ENCODE measurements around the gene TLX1.
"Not testable (repeated sequence)": the region's sequence is repeated elsewhere in the genome, so short reads cannot be mapped to it uniquely, and the experiment has no call there.

TLX1 gene

GRCh38 chr10:101154506-101154905 lies 23.4 kb downstream of the TLX1 start:
- not testable (repeated sequence) for DNase-seq

DNA sequence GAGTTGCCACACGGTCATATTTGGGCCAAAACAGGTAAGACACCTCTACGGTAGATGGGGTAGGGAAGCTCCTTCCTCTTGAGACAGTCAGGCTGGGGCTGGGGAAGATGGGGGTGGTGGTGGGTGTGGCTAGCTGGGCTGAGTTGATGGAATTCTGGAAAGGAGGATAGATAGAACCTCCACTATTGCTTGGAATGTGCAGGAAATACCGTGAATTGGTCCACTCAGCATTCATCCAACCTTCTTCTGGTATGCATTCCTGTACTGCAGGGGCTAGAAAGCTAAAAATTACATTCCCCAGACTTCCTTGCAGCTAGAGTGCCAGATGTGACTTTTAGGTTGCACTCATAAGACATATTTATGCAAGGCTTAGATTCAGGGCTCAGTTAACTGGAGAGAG lies 24.8 kb downstream of the TLX1 start:
- DNase-seq: no peak

GRCh38 chr10:101157756-101158458 lies 26.8 kb downstream of the TLX1 start:
- DNase-seq: no peak

GRCh38 chr10:101158459-101159058 lies 27.5 kb downstream of the TLX1 start:
- DNase-seq: no peak

DNA sequence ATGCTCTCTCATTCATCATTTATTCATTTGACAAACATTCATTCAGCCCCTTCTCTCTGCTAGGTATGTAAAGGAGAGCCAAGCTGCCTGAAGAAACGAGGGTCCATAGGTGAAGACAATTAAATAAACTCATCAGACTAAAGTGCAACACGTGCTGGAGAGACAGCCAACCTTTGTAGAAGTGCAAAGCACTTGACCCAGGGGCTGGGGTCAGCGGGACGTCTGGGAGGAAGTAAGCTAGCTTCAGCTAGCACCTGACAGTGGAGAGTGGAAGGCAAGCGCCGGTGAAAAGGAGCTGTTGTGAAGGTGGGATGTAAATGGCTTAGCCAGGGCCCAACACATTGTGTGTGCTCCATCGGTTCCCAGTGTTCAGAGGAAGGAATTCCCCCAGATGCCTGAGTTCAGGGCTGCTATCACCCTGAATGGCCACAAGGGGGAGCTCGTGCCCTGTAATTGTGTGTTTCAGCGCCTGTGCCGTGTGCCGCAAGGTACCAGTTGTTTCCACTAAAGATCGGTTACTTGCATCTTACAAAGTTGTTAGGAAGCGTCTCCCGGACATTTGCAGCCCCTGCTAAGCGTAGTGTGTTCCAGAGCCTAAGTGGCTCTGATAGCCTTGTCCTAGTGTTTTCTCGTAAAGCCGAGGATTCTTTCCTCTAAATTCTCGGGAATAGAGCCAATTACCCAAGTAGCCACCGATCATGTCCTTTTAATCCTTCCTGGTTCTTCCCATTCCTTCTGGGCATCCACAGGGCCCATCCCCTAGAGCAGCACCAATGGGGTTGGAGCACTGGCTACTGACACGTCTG lies 30.6 kb downstream of the TLX1 start:
- peak; percentile 7 for DNase-seq

GRCh38 chr10:101162677-101163076 lies 31.6 kb downstream of the TLX1 start:
- no peak for DNase-seq

DNA sequence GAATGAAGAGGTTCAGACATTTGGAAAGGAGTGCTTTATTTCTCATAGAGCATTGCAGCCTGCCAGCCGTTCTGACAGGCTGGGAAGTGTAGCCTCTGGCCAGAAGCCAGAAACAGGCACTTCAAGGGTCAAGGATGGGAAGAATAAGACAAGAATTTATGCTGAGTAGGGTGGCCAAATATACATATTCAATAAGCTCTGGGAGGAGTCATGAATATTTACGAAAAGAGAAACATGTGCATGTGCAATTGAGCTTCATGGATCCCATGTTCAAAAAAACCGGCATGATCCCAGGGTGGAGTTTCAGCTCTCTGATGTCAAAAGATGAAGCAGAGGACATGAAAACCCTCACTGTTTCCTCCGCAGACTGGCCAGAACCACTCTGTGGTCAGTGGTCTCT lies 32.9 kb downstream of the TLX1 start:
- DNase-seq: no peak

DNA sequence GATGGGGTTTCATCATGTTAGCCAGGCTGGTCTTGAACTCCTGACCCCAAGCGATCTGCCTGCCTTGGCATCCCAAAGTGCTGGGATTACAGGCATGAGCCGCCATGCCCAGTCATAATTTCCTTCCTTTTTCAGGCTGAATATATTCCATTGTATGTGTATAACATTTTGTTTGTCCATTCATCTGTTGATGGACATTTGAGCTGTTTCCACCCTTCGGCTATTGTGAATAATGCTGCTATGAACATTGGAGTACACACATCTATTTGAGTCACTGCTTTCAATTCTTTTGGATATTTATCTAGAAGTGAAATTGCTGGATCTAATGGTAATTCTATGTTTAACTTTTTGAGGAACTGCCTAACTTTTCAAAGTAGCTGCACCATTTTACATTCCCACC lies 34.6 kb downstream of the TLX1 start:
- DNase-seq: no peak

GRCh38 chr10:101166430-101166829 lies 35.3 kb downstream of the TLX1 start:
- DNase-seq: no peak

DNA sequence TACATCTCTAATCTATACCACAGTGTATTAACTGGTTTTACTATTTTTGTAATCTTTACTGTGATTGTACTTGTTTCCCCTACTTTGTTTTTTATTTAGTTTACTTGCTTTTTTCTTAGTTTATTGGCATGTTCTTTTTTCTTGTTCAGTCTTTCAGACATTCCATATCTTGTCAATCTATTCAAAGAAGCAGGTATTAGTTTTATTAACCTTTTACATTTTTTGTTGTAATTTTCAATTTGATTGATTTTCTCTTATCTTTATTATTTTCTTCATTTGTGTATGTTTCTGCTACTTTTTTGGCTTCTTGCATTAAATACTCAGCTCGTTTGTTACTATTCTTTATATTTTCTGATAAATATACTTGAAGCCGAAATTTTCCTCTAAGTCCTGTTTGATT lies 41.6 kb downstream of the TLX1 start:
- DNase-seq: no peak

DNA sequence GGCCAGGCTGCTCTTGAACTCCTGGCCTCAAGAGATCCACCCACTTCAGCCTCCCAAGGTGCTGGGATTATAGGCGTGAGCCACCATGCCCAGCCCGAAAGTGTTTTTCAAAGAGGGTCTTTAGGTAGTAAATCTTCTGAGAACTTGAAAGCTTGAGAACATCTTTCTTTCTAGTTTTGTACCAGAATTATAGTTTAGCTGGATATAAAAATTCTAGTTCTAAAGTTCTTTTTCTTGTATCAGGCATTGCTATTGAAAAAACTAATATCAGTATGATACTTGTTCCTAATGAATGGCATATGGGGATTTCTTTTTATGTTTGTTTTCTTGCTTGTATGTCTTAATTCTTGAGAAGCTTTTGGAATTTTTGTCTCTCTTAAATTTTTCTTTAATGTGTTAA lies 43.2 kb downstream of the TLX1 start:
- DNase-seq: no peak

GRCh38 chr10:101176577-101176976 lies 45.5 kb downstream of the TLX1 start:
- DNase-seq: no peak

DNA sequence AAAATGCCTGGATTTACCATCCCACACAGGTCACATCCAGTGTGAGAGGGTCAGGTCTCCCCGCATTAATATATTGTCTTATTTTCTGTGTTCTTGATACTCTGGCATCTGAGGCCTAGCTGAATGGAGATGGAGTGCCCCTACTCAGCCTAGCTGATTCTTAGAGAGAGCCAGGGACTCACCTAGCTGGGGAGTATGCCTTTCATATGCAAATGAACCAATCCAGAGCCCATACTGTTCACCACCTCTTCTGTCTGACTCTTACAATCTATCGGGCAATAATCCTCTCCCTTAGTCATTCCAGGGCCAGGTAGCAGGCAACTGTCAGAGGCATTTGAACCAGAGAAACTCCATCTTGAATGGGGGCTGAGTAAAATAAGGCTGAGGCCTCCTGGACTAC lies 51.8 kb downstream of the TLX1 start:
- no peak for DNase-seq

GRCh38 chr10:101183458-101184183 lies 52.5 kb downstream of the TLX1 start:
- DNase-seq: no peak

Data from GF-D8 (cell line).